PC-9 (cell line): ENCODE data around the gene RNF157.

Experiments used
- CTCF ChIP-seq: fragments of 200-600 bp; sonication (generic); conservative IDR thresholded peaks from 2 replicates; pipeline ENCODE4 v1.6.1; 2017; ENCODE audit warnings: mixed run types, antibody characterized with exemption, mild to moderate bottlenecking, moderate library complexity
- EZH2 ChIP-seq: fragments of 200-600 bp; sonication (generic); IDR thresholded peaks from 2 replicates; pipeline ENCODE4 v1.8.0; 2017; ENCODE audit warnings: antibody characterized with exemption, low read depth

- TF ChIP-seq CTCF (no peak), EZH2 (no peak)
Observed at GRCh38 chr17:76199469-76199868, 40.8 kb downstream of the RNF157 start.
